DMS114 treated with DMSO at 0.1 percent for 48 hours (cell line): ENCODE data around the gene NUSAP1.
A peak's percentile ranks its signal among the peaks of the same experiment; 100 is the strongest.
"Not testable (repeated sequence)": the region's sequence is repeated elsewhere in the genome, so short reads cannot be mapped to it uniquely, and the experiment has no call there.

Experiments used
- DNase-seq: peaks from one replicate; lab custom pipeline; 2025; ENCODE audit not compliant: unreplicated experiment; lab: John Stamatoyannopoulos, UW

NUSAP1 gene

DNA sequence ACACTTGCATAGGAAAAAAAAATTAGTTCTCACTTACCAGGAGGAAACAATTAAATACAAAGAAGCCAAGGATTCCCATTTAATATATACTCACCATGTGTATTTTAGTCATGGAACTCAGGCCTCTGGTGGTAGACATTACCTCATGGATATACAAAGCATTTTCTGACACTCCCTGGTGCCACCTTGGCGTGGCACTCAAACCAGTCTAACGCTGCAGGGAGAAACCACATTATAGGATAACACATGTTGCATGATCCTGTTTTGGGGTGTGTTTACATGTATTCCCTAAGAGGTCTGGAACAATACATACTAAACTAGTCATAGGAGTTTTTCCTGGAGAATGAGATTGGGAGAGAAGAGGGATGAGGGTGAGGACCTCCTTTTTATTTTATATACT, 78.3 kb downstream of the NUSAP1 start:
- DNase-seq = no peak

DNA sequence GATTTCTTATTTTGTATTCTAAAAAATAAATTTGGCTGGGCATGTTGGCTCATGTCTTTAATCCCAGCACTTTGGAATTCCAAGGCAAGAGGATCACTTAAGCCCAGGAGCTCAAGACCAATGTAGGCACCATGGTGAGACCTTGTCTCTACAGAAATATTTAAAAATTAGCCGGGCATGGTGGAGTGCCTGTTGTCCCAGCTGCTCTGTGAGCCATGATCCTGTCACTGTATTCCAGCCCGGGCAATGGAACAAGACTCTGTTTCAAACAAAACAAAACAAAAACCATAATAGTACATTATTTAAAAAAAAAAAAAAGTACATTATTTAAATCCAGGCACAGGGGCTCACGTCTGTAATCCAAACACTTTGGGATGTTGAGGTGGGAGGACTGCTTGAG, 78.8 kb downstream of the NUSAP1 start:
- DNase-seq = no peak

GRCh38 chr15:41416128-41416741, 83.6 kb downstream of the NUSAP1 start:
- no peak for DNase-seq

DNA sequence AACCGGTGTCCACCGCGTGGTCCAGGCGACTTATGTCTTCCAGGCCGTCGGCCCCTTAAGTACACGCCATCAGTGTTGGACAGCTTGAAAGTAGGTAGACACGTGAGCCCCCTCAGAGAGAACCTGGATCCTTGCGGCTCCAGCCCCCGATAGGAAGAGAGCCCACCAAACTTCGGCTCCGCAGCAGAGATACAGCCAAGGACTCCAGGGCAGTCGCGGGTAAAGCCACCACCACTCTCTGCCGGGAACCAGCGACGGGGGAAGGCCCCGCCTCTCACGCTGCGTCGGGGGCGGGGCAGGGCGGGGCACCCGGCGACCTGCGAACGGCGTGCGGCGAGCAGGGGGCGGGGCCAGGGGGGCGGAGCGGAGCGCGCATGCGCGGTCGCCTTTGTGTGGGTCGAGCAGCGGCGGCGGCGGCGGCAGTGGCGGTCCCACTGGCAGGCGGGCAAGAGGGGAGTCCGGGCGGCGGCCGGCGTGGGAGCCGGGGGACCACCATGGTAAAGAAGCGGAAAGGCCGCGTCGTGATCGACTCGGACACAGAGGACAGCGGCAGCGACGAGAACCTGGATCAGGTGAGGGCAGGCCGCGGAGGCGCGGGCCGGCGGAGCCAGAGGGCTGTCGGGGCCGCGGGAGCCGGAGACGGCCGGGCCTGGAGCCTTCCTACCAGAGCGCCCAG, 84.2 kb downstream of the NUSAP1 start, which contains the start of gene RTF1:
TSS of gene RTF1 (plus strand) at position 354 of the 676 bp plus-strand sequence. CDS start at position 375, 21 bp downstream.
- peak; percentile 87 for DNase-seq

GRCh38 chr15:41417418-41418195, 84.9 kb downstream of the NUSAP1 start:
- no peak for DNase-seq

DNA sequence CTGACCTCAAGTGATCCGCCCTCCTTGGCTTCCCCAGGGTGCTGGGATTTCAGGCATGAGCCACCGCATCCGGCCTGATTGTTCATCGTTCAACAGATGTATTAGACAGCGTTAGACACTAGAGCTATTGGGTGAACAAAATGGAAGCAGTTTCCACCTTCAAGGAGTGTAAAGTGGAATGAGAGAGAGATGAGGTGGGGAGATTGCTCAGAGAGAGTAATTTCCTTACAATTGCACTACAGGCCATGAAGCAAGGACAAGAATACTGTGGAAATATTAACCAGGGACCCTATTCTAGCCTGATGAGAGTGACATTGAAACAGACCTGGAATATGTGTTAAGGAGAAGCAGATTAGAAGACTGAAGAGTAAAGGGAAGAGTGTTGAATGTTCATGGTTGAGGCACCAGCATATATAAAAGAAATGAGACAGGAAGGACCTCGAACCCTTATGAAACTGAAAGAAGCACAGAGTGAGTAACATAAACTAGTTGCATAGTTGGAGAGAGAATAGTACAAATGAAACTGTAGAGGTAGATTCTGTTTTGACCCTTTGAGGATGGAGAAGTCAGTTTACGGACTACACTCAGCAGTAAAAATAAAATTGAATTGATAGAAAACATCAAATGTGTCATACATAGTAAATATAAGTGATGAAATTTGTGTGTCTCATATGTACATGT, 91.4 kb downstream of the NUSAP1 start:
- no peak for DNase-seq

DNA sequence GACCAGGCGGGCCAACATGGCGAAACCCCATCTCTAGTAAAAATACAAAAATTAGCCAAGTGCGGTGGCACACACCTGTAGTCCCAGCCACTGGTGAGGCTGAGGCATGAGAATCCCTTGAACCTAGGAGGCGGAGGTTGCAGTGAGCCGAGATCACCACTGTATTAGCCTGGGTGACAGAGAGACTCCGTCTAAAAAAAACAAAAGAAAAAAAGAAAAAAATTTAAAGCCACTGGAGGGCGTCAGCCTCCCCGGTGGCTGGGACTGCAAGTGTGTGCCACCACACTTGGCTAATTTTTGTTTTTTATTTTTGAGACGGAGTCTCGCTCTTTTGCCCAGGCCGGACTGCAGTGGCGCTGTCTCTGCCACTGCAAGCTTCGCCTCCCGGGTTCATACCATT, 92.1 kb downstream of the NUSAP1 start:
- DNase-seq = no peak

DNA sequence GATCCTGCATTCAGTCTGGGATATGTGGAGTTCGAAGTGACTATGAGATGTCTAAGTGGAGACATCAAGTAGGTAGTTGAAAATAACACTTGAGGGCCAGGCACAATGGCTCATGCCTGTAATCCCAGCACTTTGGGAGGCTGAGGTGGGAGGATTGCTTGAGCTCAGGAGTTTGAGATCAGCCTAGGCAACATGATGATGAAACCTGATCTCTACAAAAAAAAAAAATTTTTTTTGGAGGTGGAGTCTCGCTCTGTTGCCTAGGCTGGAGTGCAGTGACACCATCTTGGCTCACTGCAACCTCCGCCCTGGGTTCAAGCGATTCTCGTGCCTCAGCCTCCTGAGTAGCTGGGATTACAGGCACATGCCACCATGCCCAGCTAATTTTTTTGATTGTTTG, 93.2 kb downstream of the NUSAP1 start:
- not testable (repeated sequence) for DNase-seq

GRCh38 chr15:41429003-41429890, 96.6 kb downstream of the NUSAP1 start:
- no peak for DNase-seq
